ENCODE data around the gene ACADSB. TPM values are rescaled to one million over a fixed set of nuclear protein-coding genes. Genes with fewer than 3 reads are reported as not detected.

ACADSB gene
- total RNA-seq, 1 experiment from 2014 or later, result 11.9 TPM

- Mint-ChIP-seq H3K9me3 (ENCODE audit: unreplicated experiment) (no peaks in the 10 kb centered on the region), H3K36me3 (ENCODE audit: insufficient read depth, unreplicated experiment) (no peaks in the 10 kb centered on the region), H3K27ac (ENCODE audit: low read depth, unreplicated experiment) (no peak overlapping the region), H3K27me3 (ENCODE audit: insufficient read depth, unreplicated experiment) (peaks cover 15% of the 10 kb centered on the region), H3K4me3 (ENCODE audit: unreplicated experiment) (no peak overlapping the region), H3K4me1 (ENCODE audit: insufficient read depth, unreplicated experiment) (no peaks in the 10 kb centered on the region)
- CTCF ChIA-PET, result interaction anchor here (1.6 kb wide), 1 partner anchor 30 kb away, joined by 4 read pairs; no protein-coding TSS in a partner anchor
- DNase-seq (ENCODE audit: unreplicated experiment), result no peak
- POLR2A ChIA-PET, result no interaction called here
- intact Hi-C loops (cut with micrococcal nuclease), result no loop called here
- no TSS peak for BruUV-seq (replicated peaks)
- no peak for TF ChIP-seq CTCF (IDR thresholded peaks at IDR 0.05; ENCODE audit: unreplicated experiment)
Observed at GRCh38 chr10:123073187-123073586, 64.4 kb downstream of the ACADSB start.

GRCh38 chr10:123074215-123074614, 65.4 kb downstream of the ACADSB start:
- Mint-ChIP-seq H3K27ac (ENCODE audit: low read depth, unreplicated experiment) (no peak overlapping the region), H3K4me1 (ENCODE audit: insufficient read depth, unreplicated experiment) (no peaks in the 10 kb centered on the region), H3K4me3 (ENCODE audit: unreplicated experiment) (no peak overlapping the region), H3K9me3 (ENCODE audit: unreplicated experiment) (no peaks in the 10 kb centered on the region), H3K36me3 (ENCODE audit: insufficient read depth, unreplicated experiment) (no peaks in the 10 kb centered on the region), H3K27me3 (ENCODE audit: insufficient read depth, unreplicated experiment) (peaks cover 9% of the 10 kb centered on the region)
- DNase-seq (ENCODE audit: unreplicated experiment), result no peak
- BruUV-seq (replicated peaks), result no TSS peak
- TF ChIP-seq CTCF (IDR thresholded peaks at IDR 0.05; ENCODE audit: unreplicated experiment), result no peak
- POLR2A ChIA-PET, result no interaction called here
- intact Hi-C loops (cut with micrococcal nuclease), result no loop called here
- CTCF ChIA-PET, result interaction anchor here (0.6 to 1.6 kb wide), 3 partner anchors 31 to 883 kb away, joined by 3 to 4 read pairs (median 4); no protein-coding TSS in a partner anchor

- intact Hi-C loops (cut with micrococcal nuclease), result no loop called here
- BruUV-seq (replicated peaks), result no TSS peak
- Mint-ChIP-seq H3K4me3 (ENCODE audit: unreplicated experiment) (no peak overlapping the region), H3K4me1 (ENCODE audit: insufficient read depth, unreplicated experiment) (no peaks in the 10 kb centered on the region), H3K27me3 (ENCODE audit: insufficient read depth, unreplicated experiment) (peaks cover 15% of the 10 kb centered on the region), H3K27ac (ENCODE audit: low read depth, unreplicated experiment) (no peak overlapping the region), H3K9me3 (ENCODE audit: unreplicated experiment) (peaks cover 9% of the 10 kb centered on the region), H3K36me3 (ENCODE audit: insufficient read depth, unreplicated experiment) (no peaks in the 10 kb centered on the region)
- ChIA-PET POLR2A (interaction anchor here (1.1 kb wide), 1 partner anchor 16 kb away, joined by 3 read pairs; no protein-coding TSS in a partner anchor), CTCF (interaction anchor here (1.0 to 1.4 kb wide), 3 partner anchors 8 to 51 kb away, joined by 4 to 5 read pairs (median 4); no protein-coding TSS in a partner anchor)
- DNase-seq (ENCODE audit: unreplicated experiment), result no peak
- TF ChIP-seq CTCF (IDR thresholded peaks at IDR 0.05; ENCODE audit: unreplicated experiment), result no peak
Observed at GRCh38 chr10:123081896-123082295, 73.1 kb downstream of the ACADSB start.

GRCh38 chr10:123083811-123084210, 75.0 kb downstream of the ACADSB start:
- TF ChIP-seq CTCF (IDR thresholded peaks at IDR 0.05; ENCODE audit: unreplicated experiment), result no peak
- Mint-ChIP-seq H3K27ac (ENCODE audit: low read depth, unreplicated experiment) (no peak overlapping the region), H3K36me3 (ENCODE audit: insufficient read depth, unreplicated experiment) (no peaks in the 10 kb centered on the region), H3K4me1 (ENCODE audit: insufficient read depth, unreplicated experiment) (no peaks in the 10 kb centered on the region), H3K4me3 (ENCODE audit: unreplicated experiment) (no peak overlapping the region), H3K9me3 (ENCODE audit: unreplicated experiment) (peaks cover 9% of the 10 kb centered on the region), H3K27me3 (ENCODE audit: insufficient read depth, unreplicated experiment) (peaks cover 15% of the 10 kb centered on the region)
- intact Hi-C loops (cut with micrococcal nuclease), result no loop called here
- ChIA-PET POLR2A (no interaction called here), CTCF (no interaction called here)
- BruUV-seq (replicated peaks), result no TSS peak
- DNase-seq (ENCODE audit: unreplicated experiment), result no peak
